Gastrocnemius medialis (tissue), 4 donors: ENCODE results near the gene PPP1R17.

Source experiments
- CTCF ChIP-seq, 5 experiments: fragments of 450-650 bp in 3 of 5; fragments of 200-600 bp in 2 of 5; sonication (generic) in 2 of 5; IDR thresholded peaks in 4 of 5; conservative IDR thresholded peaks in 1 of 5; 1 replicate in 4 of 5; 2 replicates in 1 of 5; pipeline ENCODE4 v1.5.1; 2016 to 2019; ENCODE audit warnings: antibody characterized with exemption in 5 of 5, mild to moderate bottlenecking in 3 of 5, moderate library complexity in 3 of 5
- POLR2A ChIP-seq, 2 donors: fragments of 450-650 bp; IDR thresholded peaks; one replicate each; pipeline ENCODE4 v1.6.1; 2017; ENCODE audit warnings: antibody characterized with exemption in 2 of 2, mild to moderate bottlenecking in 2 of 2, moderate library complexity in 2 of 2

GRCh38 chr7:31716355-31716754 lies 29.3 kb downstream of the PPP1R17 start:
- no peak for TF ChIP-seq CTCF (IDR thresholded peaks at IDR 0.05 in 4 of 5, conservative IDR thresholded peaks at IDR 0.05 in 1 of 5)
- no peak for TF ChIP-seq POLR2A (IDR thresholded peaks at IDR 0.05)
